H1 (cell line): ENCODE measurements around the gene MAB21L3. TPM values are rescaled to one million over a fixed set of nuclear protein-coding genes. Genes with fewer than 3 reads are reported as not detected.

Source experiments
- CTCF ChIA-PET: fragments of 300-600 bp; sonication (Branson Sonifier 250); formaldehyde crosslinking; loops from one replicate; lab custom pipeline; 2021; ENCODE audit not compliant: partially characterized antibody; lab: Charles Lee
- POLR2A ChIA-PET: fragments of 300-600 bp; sonication (Branson Sonifier 250); formaldehyde crosslinking; loops from one replicate; lab custom pipeline; 2021; ENCODE audit warnings: inconsistent platforms; ENCODE audit not compliant: partially characterized antibody; lab: Charles Lee
- DNase-seq, 2 experiments: peaks; one replicate each; pipeline versions ENCODE4 v3.0.0 to v3.0.0-alpha.2; 2010 to 2022; ENCODE audit warnings: low spot score in 2 of 2, low read depth in 1 of 2, mixed read lengths in 1 of 2
- FAIRE-seq: peaks from 2 replicates; lab custom pipeline; 2011; peaks lifted over from hg19 to GRCh38; lab: Jason Lieb, UNC
- H2AFZ ChIP-seq: 2 replicates; pipeline ENCODE4 v1.8.1; 2012; ENCODE audit warnings: low read length, inconsistent platforms
- H2AK5ac ChIP-seq: 2 replicates; pipeline ENCODE4 v1.6.1; 2013; ENCODE audit warnings: low read depth, low read length
- H2BK120ac ChIP-seq: replicated peaks from 2 replicates; pipeline ENCODE3; 2013; ENCODE audit warnings: low read depth, low read length, inconsistent platforms
- H2BK12ac ChIP-seq: 2 replicates; pipeline ENCODE4 v1.6.1; 2013; ENCODE audit warnings: low read depth, low read length
- H2BK15ac ChIP-seq: 2 replicates; pipeline ENCODE4 v1.6.1; 2013; ENCODE audit warnings: low read length
- H2BK20ac ChIP-seq: 2 replicates; pipeline ENCODE4 v1.6.1; 2013; ENCODE audit warnings: low read length
- H2BK5ac ChIP-seq: 2 replicates; pipeline ENCODE4 v1.6.1; 2013; ENCODE audit warnings: low read depth, low read length
- H3K14ac ChIP-seq: 2 replicates; pipeline ENCODE4 v1.6.1; 2013; ENCODE audit warnings: inconsistent platforms; ENCODE audit not compliant: insufficient read length
- H3K18ac ChIP-seq: 2 replicates; pipeline ENCODE4 v1.6.1; 2013; ENCODE audit warnings: low read length; ENCODE audit errors: extremely low read depth
- H3K23ac ChIP-seq: 2 replicates; pipeline ENCODE4 v1.6.1; 2013; ENCODE audit warnings: inconsistent platforms; ENCODE audit not compliant: insufficient read length
- H3K23me2 ChIP-seq: 2 replicates; pipeline ENCODE4 v1.6.1; 2013; ENCODE audit warnings: low read depth, low read length
- H3K27ac ChIP-seq: 2 replicates; pipeline ENCODE4 v1.6.1; 2011; ENCODE audit warnings: low read depth, low read length, inconsistent platforms
- H3K27me3 ChIP-seq, 4 experiments: replicated peaks in 1 of 4; 1 replicate in 1 of 4; 2 replicates in 3 of 4; pipeline versions ENCODE4 v1.6.1 to v1.8.1; 2011 to 2013; ENCODE audit warnings: low read length in 3 of 4, mild to moderate bottlenecking in 3 of 4, inconsistent platforms in 2 of 4, mixed read lengths in 2 of 4, moderate library complexity in 1 of 4; ENCODE audit not compliant: control insufficient read depth in 3 of 4, insufficient read depth in 3 of 4; ENCODE audit errors: extremely low read depth in 1 of 4
- H3K36me3 ChIP-seq, 4 experiments: 2 replicates each; pipeline versions ENCODE4 v1.6.1 to v1.8.1; 2011 to 2013; ENCODE audit warnings: mild to moderate bottlenecking in 4 of 4, low read length in 3 of 4, moderate library complexity in 2 of 4, control low read depth in 1 of 4, inconsistent platforms in 1 of 4; ENCODE audit not compliant: insufficient read depth in 4 of 4, control insufficient read depth in 2 of 4
- H3K4ac ChIP-seq: replicated peaks from 2 replicates; pipeline ENCODE3; 2013; ENCODE audit warnings: low read length, low read depth, mixed read lengths, inconsistent platforms; ENCODE audit not compliant: insufficient read length
- H3K4me1 ChIP-seq, 4 experiments: replicated peaks in 1 of 4; 1 replicate in 1 of 4; 2 replicates in 3 of 4; pipeline versions ENCODE4 v1.6.1 to v1.8.1; 2011 to 2013; ENCODE audit warnings: low read length in 3 of 4, inconsistent platforms in 2 of 4, mixed read lengths in 1 of 4; ENCODE audit not compliant: insufficient read depth in 4 of 4, control insufficient read depth in 3 of 4
- H3K4me2 ChIP-seq, 2 experiments: 2 replicates each; pipeline versions ENCODE4 v1.6.1 to v1.8.1; 2011 to 2013; ENCODE audit warnings: low read depth in 2 of 2, low read length in 2 of 2, control low read depth in 1 of 2, inconsistent platforms in 1 of 2, mild to moderate bottlenecking in 1 of 2; ENCODE audit not compliant: insufficient read depth in 1 of 2
- H3K4me3 ChIP-seq, 4 experiments: fragments of 200-600, 300-600 bp in 1 of 4; sonication (generic), shearing (Covaris generic), sonication (Bioruptor Twin) in 1 of 4; 2 replicates each; pipeline versions ENCODE4 v1.5.1 to v1.8.1; 2011 to 2016; ENCODE audit warnings: low read length in 4 of 4, low read depth in 3 of 4, control low read depth in 2 of 4, inconsistent platforms in 2 of 4, mild to moderate bottlenecking in 2 of 4, mixed read lengths in 1 of 4, moderate library complexity in 1 of 4; ENCODE audit not compliant: insufficient read depth in 2 of 4; ENCODE audit errors: extremely low read depth in 1 of 4
- H3K56ac ChIP-seq: replicated peaks from 2 replicates; pipeline ENCODE3; 2013; ENCODE audit warnings: low read depth, mild to moderate bottlenecking, mixed read lengths, low read length, inconsistent platforms; ENCODE audit not compliant: insufficient read length
- H3K79me1 ChIP-seq: 2 replicates; pipeline ENCODE4 v1.6.1; 2013; ENCODE audit warnings: low read depth, low read length, control low read depth
- H3K79me2 ChIP-seq, 2 experiments: 2 replicates each; pipeline versions ENCODE4 v1.6.1 to v1.8.1; 2012 to 2013; ENCODE audit warnings: low read length in 2 of 2, mild to moderate bottlenecking in 2 of 2, inconsistent platforms in 1 of 2; ENCODE audit not compliant: insufficient read depth in 2 of 2, control insufficient read depth in 1 of 2
- H3K9ac ChIP-seq, 4 experiments: replicated peaks in 1 of 4; 1 replicate in 1 of 4; 2 replicates in 3 of 4; pipeline versions ENCODE4 v1.6.1 to v1.8.1; 2011 to 2013; ENCODE audit warnings: low read depth in 3 of 4, low read length in 3 of 4, control low read depth in 2 of 4, mild to moderate bottlenecking in 2 of 4, moderate library complexity in 2 of 4, inconsistent platforms in 1 of 4; ENCODE audit errors: extremely low read depth in 1 of 4
- H3K9me3 ChIP-seq, 2 experiments: 2 replicates each; pipeline versions ENCODE4 v1.6.1 to v1.8.1; 2012 to 2013; ENCODE audit warnings: mild to moderate bottlenecking in 2 of 2, moderate library complexity in 2 of 2, control low read depth in 1 of 2, inconsistent platforms in 1 of 2, low read depth in 1 of 2, low read length in 1 of 2, mixed read lengths in 1 of 2; ENCODE audit not compliant: insufficient read depth in 2 of 2
- H4K20me1 ChIP-seq, 2 experiments: replicated peaks in 1 of 2; 2 replicates each; pipeline versions ENCODE3 to v1.8.1; 2011 to 2013; ENCODE audit warnings: inconsistent platforms in 2 of 2, low read length in 2 of 2, mild to moderate bottlenecking in 1 of 2; ENCODE audit not compliant: insufficient read depth in 2 of 2, control insufficient read depth in 1 of 2
- H4K5ac ChIP-seq: 2 replicates; pipeline ENCODE4 v1.6.1; 2013; ENCODE audit warnings: low read length, low read depth, mixed read lengths, inconsistent platforms; ENCODE audit not compliant: insufficient read length
- H4K8ac ChIP-seq: 2 replicates; pipeline ENCODE4 v1.8.0; 2013; ENCODE audit warnings: mild to moderate bottlenecking, moderate library complexity, low read length, inconsistent platforms; ENCODE audit not compliant: insufficient read depth; ENCODE audit errors: extremely low read depth
- H4K91ac ChIP-seq: replicated peaks from 2 replicates; pipeline ENCODE3; 2013; ENCODE audit warnings: low read length, mixed read lengths, inconsistent platforms; ENCODE audit not compliant: insufficient read length
- ATF2 ChIP-seq: IDR thresholded peaks from 2 replicates; pipeline ENCODE4 v1.6.1; 2012; ENCODE audit warnings: low read length, inconsistent platforms
- CHD2 ChIP-seq: IDR thresholded peaks from 2 replicates; pipeline ENCODE4 v1.6.1; 2012; ENCODE audit warnings: low read length, improper control_type of control experiment
- FOSL1 ChIP-seq: IDR thresholded peaks from 2 replicates; pipeline ENCODE4 v1.6.1; 2011; ENCODE audit warnings: mild to moderate bottlenecking, low read depth, low read length, moderate library complexity; ENCODE audit not compliant: insufficient read depth
- JUND ChIP-seq: IDR thresholded peaks from 2 replicates; pipeline ENCODE4 v1.6.1; 2011; ENCODE audit warnings: mild to moderate bottlenecking, improper control_type of control experiment, low read length
- KDM1A ChIP-seq: fragments of 200-600, 300-600 bp; sonication (generic); IDR thresholded peaks from 2 replicates; pipeline ENCODE4 v1.7.1; 2016; ENCODE audit warnings: mild to moderate bottlenecking, low read length, borderline replicate concordance
- NRF1 ChIP-seq: IDR thresholded peaks from 2 replicates; pipeline ENCODE4 v1.6.1; 2011; ENCODE audit warnings: mild to moderate bottlenecking, low read depth, low read length, improper control_type of control experiment
- PHF8 ChIP-seq: fragments of 200-600 bp; sonication (generic); conservative IDR thresholded peaks from 2 replicates; pipeline ENCODE4 v1.7.1; 2012; ENCODE audit warnings: low read depth, mild to moderate bottlenecking, inconsistent platforms, low read length, moderate library complexity
- POU5F1 ChIP-seq: IDR thresholded peaks from 2 replicates; pipeline ENCODE4 v1.6.1; 2011; ENCODE audit warnings: low read depth, mild to moderate bottlenecking, low read length, moderate library complexity
- RBBP5 ChIP-seq: IDR thresholded peaks from 2 replicates; pipeline ENCODE4 v1.7.1; 2012; ENCODE audit warnings: low read depth, mild to moderate bottlenecking, inconsistent platforms, low read length, moderate library complexity, borderline replicate concordance
- SP2 ChIP-seq: IDR thresholded peaks from 2 replicates; pipeline ENCODE4 v1.6.1; 2012; ENCODE audit warnings: mild to moderate bottlenecking, low read length, inconsistent platforms
- TAF7 ChIP-seq: optimal IDR thresholded peaks from 2 replicates; pipeline ENCODE3; 2011; ENCODE audit warnings: low read depth, mild to moderate bottlenecking, inconsistent platforms, low read length, moderate library complexity, borderline replicate concordance
- USF2 ChIP-seq: IDR thresholded peaks from 2 replicates; pipeline ENCODE4 v1.6.1; 2011; ENCODE audit warnings: low read length, improper control_type of control experiment
- WGBS, 2 experiments: shearing (Covaris generic) in 1 of 2; methylation state at CpG; one replicate each; pipeline versions ENCODE4 v1.1.6 to v1.1.7; 2013 to 2015; ENCODE audit warnings: low lambda C conversion rate in 2 of 2, mixed read lengths in 2 of 2, inconsistent platforms in 1 of 2, low coverage in 1 of 2, missing lambda C conversion rate in 1 of 2; ENCODE audit not compliant: insufficient replicate concordance in 2 of 2, insufficient coverage in 1 of 2, insufficient read length in 1 of 2; ENCODE audit errors: extremely low coverage in 1 of 2, missing lambda C conversion rate in 1 of 2; 5-methylcytosine and 5-hydroxymethylcytosine counted together
- polyA plus RNA-seq, 7 experiments: library from polyadenylated mRNA; depleted of rRNA in 3 of 7; stranded (reverse) in 5 of 7; unstranded in 2 of 7; fragments of >200 nt in 5 of 7; fragments of 200-250 nt in 2 of 7; gene quantifications; 1 replicate in 5 of 7; 2 replicates in 1 of 7; 4 replicates in 1 of 7; pipeline versions ENCODE4 v1.2.1 to v1.2.3, GENCODE V29; 2011 to 2013; ENCODE audit warnings: missing spikeins in 2 of 7, mixed read lengths in 2 of 7
- total RNA-seq: library from RNA; stranded (reverse); fragmentation: NEBNext Ultra II Directional; extraction: Animal tissue kit (Norgen Biotek cat#: 25700); gene quantifications from 2 replicates; pipeline ENCODE4 v1.2.1, GENCODE V29; 2021

The MAB21L3 gene
- total and polyA plus RNA-seq, 2 of the 8 experiments (the other 6 are each of a cell fraction or from before 2014, with no cell fraction given) = not detected

- CTCF ChIA-PET = interaction anchor here (0.9 kb wide), 1 partner anchor 8 kb away, joined by 3 read pairs; no protein-coding TSS in a partner anchor
- H3K14ac ChIP-seq = no peak overlapping the region
- H3K23me2 ChIP-seq = no peaks in the 10 kb centered on the region
- no peaks in the 10 kb centered on the region for H3K4me1 ChIP-seq
- H4K5ac ChIP-seq = no peak overlapping the region
- H3K27me3 ChIP-seq = no peaks in the 10 kb centered on the region
- H2BK5ac ChIP-seq = no peak overlapping the region
- POLR2A ChIA-PET = no interaction called here
- no peak overlapping the region for H2BK120ac ChIP-seq
- no peak overlapping the region for H3K23ac ChIP-seq
- no peaks in the 10 kb centered on the region for H3K79me1 ChIP-seq
- no peak overlapping the region for H2AFZ ChIP-seq
- H2AK5ac ChIP-seq = no peak overlapping the region
- H3K18ac ChIP-seq = no peak overlapping the region
- no peaks in the 10 kb centered on the region for H3K9me3 ChIP-seq
- H3K4me3 ChIP-seq = no peak overlapping the region
- no peak overlapping the region for H2BK20ac ChIP-seq
- H3K4ac ChIP-seq = no peak overlapping the region
- FAIRE-seq = no peak
- H3K56ac ChIP-seq = no peak overlapping the region
- 91% methylated on average over 3 of the region's 3 CpGs; no CpG with 5 or more reads in 1 of the 2 experiments for WGBS, 2 experiments
- no peak overlapping the region for H2BK15ac ChIP-seq
- no peak for DNase-seq
- no peaks in the 10 kb centered on the region for H3K79me2 ChIP-seq
- no peak overlapping the region for H4K91ac ChIP-seq
- no peak overlapping the region for H4K8ac ChIP-seq
- H3K4me2 ChIP-seq = no peak overlapping the region
- H4K20me1 ChIP-seq = no peaks in the 10 kb centered on the region
- no peak overlapping the region for H2BK12ac ChIP-seq
- H3K9ac ChIP-seq = no peak overlapping the region
- no peaks in the 10 kb centered on the region for H3K36me3 ChIP-seq
- H3K27ac ChIP-seq = no peak overlapping the region
- TF ChIP-seq PHF8 = no peak
- TF ChIP-seq CHD2 = no peak
- no peak for TF ChIP-seq USF2
- no peak for TF ChIP-seq ATF2
- no peak for TF ChIP-seq NRF1
- no peak for TF ChIP-seq FOSL1
- no peak for TF ChIP-seq TAF7
- no peak for TF ChIP-seq JUND
- no peak for TF ChIP-seq SP2
- no peak for TF ChIP-seq RBBP5
- TF ChIP-seq KDM1A = no peak
- no peak for TF ChIP-seq POU5F1
Observed at GRCh38 chr1:116104667-116105066, 6.5 kb upstream of the MAB21L3 start.
